ENCODE data around the gene HAPLN1.

HAPLN1 gene

GRCh38 chr5:83662558-83662957, 58.1 kb downstream of the HAPLN1 start:
- no peaks in the 10 kb centered on the region for H3K36me3 ChIP-seq (ENCODE audit: control insufficient read depth, insufficient read depth, low read length)
- H3K4me3 ChIP-seq (ENCODE audit: low read length) = no peak overlapping the region
- H3K9ac ChIP-seq (ENCODE audit: low read length) = no peak overlapping the region
- H3K27me3 ChIP-seq (ENCODE audit: control insufficient read depth, insufficient read depth, low read length) = no peaks in the 10 kb centered on the region
- H3K4me1 ChIP-seq (ENCODE audit: control insufficient read depth, insufficient read depth, low read length) = no peaks in the 10 kb centered on the region
- H3K27ac ChIP-seq (ENCODE audit: low read depth, low read length) = no peak overlapping the region

GRCh38 chr5:83657807-83658525, 62.7 kb downstream of the HAPLN1 start:
- Histone ChIP-seq H3K27me3 (ENCODE audit: control insufficient read depth, insufficient read depth, low read length) (no peaks in the 10 kb centered on the region), H3K9ac (ENCODE audit: low read length) (no peak overlapping the region), H3K27ac (ENCODE audit: low read depth, low read length) (no peak overlapping the region), H3K4me3 (ENCODE audit: low read length) (no peak overlapping the region), H3K4me1 (ENCODE audit: control insufficient read depth, insufficient read depth, low read length) (no peaks in the 10 kb centered on the region), H3K36me3 (ENCODE audit: control insufficient read depth, insufficient read depth, low read length) (no peaks in the 10 kb centered on the region)

GRCh38 chr5:83654427-83654994, 66.1 kb downstream of the HAPLN1 start:
- H3K4me3 ChIP-seq (ENCODE audit: low read length) = no peak overlapping the region
- no peaks in the 10 kb centered on the region for H3K4me1 ChIP-seq (ENCODE audit: control insufficient read depth, insufficient read depth, low read length)
- H3K9ac ChIP-seq (ENCODE audit: low read length) = no peak overlapping the region
- no peaks in the 10 kb centered on the region for H3K27me3 ChIP-seq (ENCODE audit: control insufficient read depth, insufficient read depth, low read length)
- no peak overlapping the region for H3K27ac ChIP-seq (ENCODE audit: low read depth, low read length)
- H3K36me3 ChIP-seq (ENCODE audit: control insufficient read depth, insufficient read depth, low read length) = no peaks in the 10 kb centered on the region

GRCh38 chr5:83653669-83654068, 67.0 kb downstream of the HAPLN1 start:
- no peak overlapping the region for H3K27ac ChIP-seq (ENCODE audit: low read depth, low read length)
- H3K4me1 ChIP-seq (ENCODE audit: control insufficient read depth, insufficient read depth, low read length) = no peaks in the 10 kb centered on the region
- H3K9ac ChIP-seq (ENCODE audit: low read length) = no peak overlapping the region
- H3K4me3 ChIP-seq (ENCODE audit: low read length) = no peak overlapping the region
- no peaks in the 10 kb centered on the region for H3K27me3 ChIP-seq (ENCODE audit: control insufficient read depth, insufficient read depth, low read length)
- H3K36me3 ChIP-seq (ENCODE audit: control insufficient read depth, insufficient read depth, low read length) = no peaks in the 10 kb centered on the region

- Histone ChIP-seq H3K9ac (ENCODE audit: low read length) (no peak overlapping the region), H3K4me3 (ENCODE audit: low read length) (no peak overlapping the region), H3K27me3 (ENCODE audit: control insufficient read depth, insufficient read depth, low read length) (no peaks in the 10 kb centered on the region), H3K4me1 (ENCODE audit: control insufficient read depth, insufficient read depth, low read length) (no peaks in the 10 kb centered on the region), H3K36me3 (ENCODE audit: control insufficient read depth, insufficient read depth, low read length) (no peaks in the 10 kb centered on the region), H3K27ac (ENCODE audit: low read depth, low read length) (no peak overlapping the region)
These were observed 74.7 kb downstream of the HAPLN1 start for GRCh38 chr5:83645936-83646335.

- Histone ChIP-seq H3K4me3 (ENCODE audit: low read length) (no peak overlapping the region), H3K27ac (ENCODE audit: low read depth, low read length) (no peak overlapping the region), H3K27me3 (ENCODE audit: control insufficient read depth, insufficient read depth, low read length) (no peaks in the 10 kb centered on the region), H3K9ac (ENCODE audit: low read length) (no peak overlapping the region), H3K36me3 (ENCODE audit: control insufficient read depth, insufficient read depth, low read length) (no peaks in the 10 kb centered on the region), H3K4me1 (ENCODE audit: control insufficient read depth, insufficient read depth, low read length) (no peaks in the 10 kb centered on the region)
These were observed 76.4 kb downstream of the HAPLN1 start for GRCh38 chr5:83644301-83644700.

- Histone ChIP-seq H3K4me3 (ENCODE audit: low read length) (no peak overlapping the region), H3K36me3 (ENCODE audit: control insufficient read depth, insufficient read depth, low read length) (no peaks in the 10 kb centered on the region), H3K9ac (ENCODE audit: low read length) (no peak overlapping the region), H3K27me3 (ENCODE audit: control insufficient read depth, insufficient read depth, low read length) (no peaks in the 10 kb centered on the region), H3K4me1 (ENCODE audit: control insufficient read depth, insufficient read depth, low read length) (no peaks in the 10 kb centered on the region), H3K27ac (ENCODE audit: low read depth, low read length) (no peak overlapping the region)
These were observed 78.7 kb downstream of the HAPLN1 start for GRCh38 chr5:83641946-83642345.

- Histone ChIP-seq H3K4me3 (ENCODE audit: low read length) (no peak overlapping the region), H3K36me3 (ENCODE audit: control insufficient read depth, insufficient read depth, low read length) (no peaks in the 10 kb centered on the region), H3K27me3 (ENCODE audit: control insufficient read depth, insufficient read depth, low read length) (no peaks in the 10 kb centered on the region), H3K4me1 (ENCODE audit: control insufficient read depth, insufficient read depth, low read length) (no peaks in the 10 kb centered on the region), H3K27ac (ENCODE audit: low read depth, low read length) (no peak overlapping the region), H3K9ac (ENCODE audit: low read length) (no peak overlapping the region)
These were observed 80.7 kb downstream of the HAPLN1 start for GRCh38 chr5:83639911-83640310.

- no peaks in the 10 kb centered on the region for H3K36me3 ChIP-seq (ENCODE audit: control insufficient read depth, insufficient read depth, low read length)
- H3K27ac ChIP-seq (ENCODE audit: low read depth, low read length) = no peak overlapping the region
- H3K27me3 ChIP-seq (ENCODE audit: control insufficient read depth, insufficient read depth, low read length) = no peaks in the 10 kb centered on the region
- no peaks in the 10 kb centered on the region for H3K4me1 ChIP-seq (ENCODE audit: control insufficient read depth, insufficient read depth, low read length)
- H3K9ac ChIP-seq (ENCODE audit: low read length) = no peak overlapping the region
- no peak overlapping the region for H3K4me3 ChIP-seq (ENCODE audit: low read length)
These were observed 84.5 kb downstream of the HAPLN1 start for GRCh38 chr5:83636156-83636555.

GRCh38 chr5:83633285-83633684, 87.4 kb downstream of the HAPLN1 start:
- no peak overlapping the region for H3K4me3 ChIP-seq (ENCODE audit: low read length)
- no peaks in the 10 kb centered on the region for H3K36me3 ChIP-seq (ENCODE audit: control insufficient read depth, insufficient read depth, low read length)
- no peaks in the 10 kb centered on the region for H3K27me3 ChIP-seq (ENCODE audit: control insufficient read depth, insufficient read depth, low read length)
- H3K4me1 ChIP-seq (ENCODE audit: control insufficient read depth, insufficient read depth, low read length) = no peaks in the 10 kb centered on the region
- no peak overlapping the region for H3K9ac ChIP-seq (ENCODE audit: low read length)
- H3K27ac ChIP-seq (ENCODE audit: low read depth, low read length) = no peak overlapping the region

GRCh38 chr5:83632874-83633273, 87.8 kb downstream of the HAPLN1 start:
- no peaks in the 10 kb centered on the region for H3K36me3 ChIP-seq (ENCODE audit: control insufficient read depth, insufficient read depth, low read length)
- no peak overlapping the region for H3K9ac ChIP-seq (ENCODE audit: low read length)
- no peaks in the 10 kb centered on the region for H3K4me1 ChIP-seq (ENCODE audit: control insufficient read depth, insufficient read depth, low read length)
- H3K27me3 ChIP-seq (ENCODE audit: control insufficient read depth, insufficient read depth, low read length) = no peaks in the 10 kb centered on the region
- H3K4me3 ChIP-seq (ENCODE audit: low read length) = no peak overlapping the region
- no peak overlapping the region for H3K27ac ChIP-seq (ENCODE audit: low read depth, low read length)

GRCh38 chr5:83628360-83628759, 92.3 kb downstream of the HAPLN1 start:
- Histone ChIP-seq H3K36me3 (ENCODE audit: control insufficient read depth, insufficient read depth, low read length) (no peaks in the 10 kb centered on the region), H3K4me1 (ENCODE audit: control insufficient read depth, insufficient read depth, low read length) (no peaks in the 10 kb centered on the region), H3K9ac (ENCODE audit: low read length) (no peak overlapping the region), H3K4me3 (ENCODE audit: low read length) (no peak overlapping the region), H3K27ac (ENCODE audit: low read depth, low read length) (no peak overlapping the region), H3K27me3 (ENCODE audit: control insufficient read depth, insufficient read depth, low read length) (no peaks in the 10 kb centered on the region)

GRCh38 chr5:83614841-83615240, 105.8 kb downstream of the HAPLN1 start:
- no peak overlapping the region for H3K9ac ChIP-seq (ENCODE audit: low read length)
- no peaks in the 10 kb centered on the region for H3K36me3 ChIP-seq (ENCODE audit: control insufficient read depth, insufficient read depth, low read length)
- no peaks in the 10 kb centered on the region for H3K27me3 ChIP-seq (ENCODE audit: control insufficient read depth, insufficient read depth, low read length)
- no peak overlapping the region for H3K4me3 ChIP-seq (ENCODE audit: low read length)
- no peaks in the 10 kb centered on the region for H3K4me1 ChIP-seq (ENCODE audit: control insufficient read depth, insufficient read depth, low read length)
- no peak overlapping the region for H3K27ac ChIP-seq (ENCODE audit: low read depth, low read length)
